MG63 (cell line): Measurements from ENCODE around the gene ZNF592. TPM values are rescaled to one million over a fixed set of nuclear protein-coding genes. Genes with fewer than 3 reads are reported as not detected.

Experiments
- DNase-seq: peaks from one replicate; pipeline ENCODE4 v3.0.0-alpha.2; 2020
- H3K27me3 ChIP-seq: fragments of 250-450 bp; sonication (Bioruptor Pico); 2 replicates; pipeline ENCODE4 v1.5.1; 2020; ENCODE audit warnings: mild to moderate bottlenecking, moderate library complexity
- H3K36me3 ChIP-seq: fragments of 250-450 bp; sonication (Bioruptor Pico); 2 replicates; pipeline ENCODE4 v1.5.1; 2020; ENCODE audit warnings: mild to moderate bottlenecking, moderate library complexity
- H3K4me3 ChIP-seq: fragments of 250-450 bp; sonication (Bioruptor Pico); 2 replicates; pipeline ENCODE4 v1.5.1; 2020; ENCODE audit warnings: mild to moderate bottlenecking, moderate library complexity
- H3K9me3 ChIP-seq: fragments of 250-450 bp; sonication (Bioruptor Pico); 2 replicates; pipeline ENCODE4 v1.5.1; 2020; ENCODE audit warnings: mild to moderate bottlenecking, moderate library complexity
- total RNA-seq: library from RNA; depleted of rRNA; stranded (reverse); fragments of >200 nt; shearing (Covaris generic); gene quantifications from 2 replicates; pipeline ENCODE4 v1.2.3, GENCODE V29; 2014; ENCODE audit warnings: low replicate concordance

ZNF592 gene
- total RNA-seq, 1 experiment from 2014 or later, result 4.6 TPM

- Histone ChIP-seq H3K36me3 (peaks cover 18% of the 10 kb centered on the region), H3K9me3 (no peaks in the 10 kb centered on the region), H3K27me3 (no peaks in the 10 kb centered on the region), H3K4me3 (no peak overlapping the region)
- DNase-seq, result no peak
Measured at GRCh38 chr15:84811828-84812227, 63.4 kb downstream of the ZNF592 start.

DNA sequence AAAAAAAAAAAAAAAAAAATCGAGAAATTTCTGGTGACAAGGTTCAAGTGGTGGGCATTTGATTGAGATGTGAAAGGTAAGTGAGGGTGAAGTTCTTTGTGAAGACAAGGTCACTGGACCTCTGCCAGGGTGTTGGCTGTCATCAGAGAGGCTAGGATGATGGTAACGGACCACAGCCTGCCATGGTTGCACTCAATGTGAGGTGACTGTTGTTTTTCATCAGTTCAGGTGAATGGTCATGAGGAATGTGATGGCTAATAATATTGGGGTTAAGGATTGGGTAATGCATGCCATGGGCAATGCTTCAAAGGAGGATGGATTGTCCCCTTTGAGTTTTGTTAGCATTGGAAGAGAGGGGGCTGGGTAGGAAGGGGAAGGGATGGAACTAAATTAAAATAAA lies 64.5 kb downstream of the ZNF592 start:
- no peak for DNase-seq
- Histone ChIP-seq H3K9me3 (no peaks in the 10 kb centered on the region), H3K36me3 (peaks cover 9% of the 10 kb centered on the region), H3K4me3 (no peak overlapping the region), H3K27me3 (no peaks in the 10 kb centered on the region)

DNA sequence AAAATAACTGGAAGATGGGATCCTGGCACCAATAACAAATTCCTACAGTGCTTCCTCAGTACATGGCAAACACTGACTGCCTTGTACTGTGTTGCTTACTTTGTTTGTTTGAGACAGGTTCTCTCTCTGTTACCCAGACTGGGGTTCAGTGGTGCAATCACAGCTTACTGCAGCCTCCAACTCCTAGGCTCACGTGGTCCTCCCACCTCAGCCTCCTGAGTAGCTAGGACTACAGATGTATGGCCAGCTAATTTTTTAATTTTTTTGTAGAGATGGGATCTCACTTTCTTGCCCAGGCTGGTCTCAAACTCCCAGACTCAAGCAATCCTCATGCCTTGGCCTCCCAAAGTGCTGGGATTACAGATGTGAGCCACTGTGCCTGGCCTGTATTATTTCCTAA lies 65.0 kb downstream of the ZNF592 start:
- Histone ChIP-seq H3K4me3 (no peak overlapping the region), H3K36me3 (peaks cover 6% of the 10 kb centered on the region), H3K9me3 (no peaks in the 10 kb centered on the region), H3K27me3 (no peaks in the 10 kb centered on the region)
- no peak for DNase-seq

DNA sequence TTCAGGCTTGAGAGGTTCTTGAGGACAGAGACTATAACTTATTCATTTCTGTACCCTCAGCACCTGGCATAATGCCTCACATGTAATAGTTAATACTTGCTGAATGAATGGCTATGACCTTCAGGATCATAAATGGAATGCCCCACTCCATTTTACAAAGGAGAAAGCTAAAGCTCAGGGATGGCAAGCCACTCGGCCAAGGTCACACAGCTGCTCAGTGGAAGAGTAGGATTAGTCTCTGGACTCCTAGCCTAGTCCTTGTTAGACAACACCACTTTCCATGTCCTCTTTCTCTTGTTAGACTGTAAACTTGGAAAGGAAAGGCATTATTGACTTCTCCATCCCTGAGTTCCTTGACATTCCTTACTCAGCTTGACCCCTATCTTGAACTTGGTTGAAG lies 65.5 kb downstream of the ZNF592 start:
- no peaks in the 10 kb centered on the region for H3K27me3 ChIP-seq
- no peak for DNase-seq
- peaks cover 1% of the 10 kb centered on the region for H3K36me3 ChIP-seq
- no peak overlapping the region for H3K4me3 ChIP-seq
- H3K9me3 ChIP-seq, result no peaks in the 10 kb centered on the region

- no peak for DNase-seq
- Histone ChIP-seq H3K9me3 (no peaks in the 10 kb centered on the region), H3K4me3 (no peak overlapping the region), H3K27me3 (no peaks in the 10 kb centered on the region), H3K36me3 (no peaks in the 10 kb centered on the region; the same call in 1 of the 2 replicates)
Measured at GRCh38 chr15:84814916-84815315, 66.5 kb downstream of the ZNF592 start.

GRCh38 chr15:84816694-84817465 lies 68.5 kb downstream of the ZNF592 start, which contains the start of gene ALPK3:
Gene ALPK3, plus strand, starts transcription at chr15:84817356. Its CDS starts 97 bp downstream, at chr15:84817453.
- H3K27me3 ChIP-seq, result no peaks in the 10 kb centered on the region
- H3K4me3 ChIP-seq, result no peak within 1 kb of the TSS
- no peaks in the 10 kb centered on the region for H3K9me3 ChIP-seq
- no peak for DNase-seq
- H3K36me3 ChIP-seq, result no peaks in the 10 kb centered on the region

- no peak overlapping the region for H3K4me3 ChIP-seq
- DNase-seq, result no peak
- no peaks in the 10 kb centered on the region for H3K36me3 ChIP-seq
- H3K9me3 ChIP-seq, result no peaks in the 10 kb centered on the region
- H3K27me3 ChIP-seq, result no peaks in the 10 kb centered on the region
Measured at GRCh38 chr15:84817466-84818081, 69.2 kb downstream of the ZNF592 start.

GRCh38 chr15:84818261-84819131 lies 70.1 kb downstream of the ZNF592 start:
- no peak for DNase-seq
- H3K4me3 ChIP-seq, result no peak overlapping the region
- H3K27me3 ChIP-seq, result no peaks in the 10 kb centered on the region
- H3K36me3 ChIP-seq, result no peaks in the 10 kb centered on the region
- H3K9me3 ChIP-seq, result no peaks in the 10 kb centered on the region

GRCh38 chr15:84819291-84819768 lies 70.9 kb downstream of the ZNF592 start:
- DNase-seq, result no peak
- no peaks in the 10 kb centered on the region for H3K36me3 ChIP-seq
- no peaks in the 10 kb centered on the region for H3K9me3 ChIP-seq
- H3K27me3 ChIP-seq, result no peaks in the 10 kb centered on the region
- H3K4me3 ChIP-seq, result no peak overlapping the region

GRCh38 chr15:84819791-84820190 lies 71.4 kb downstream of the ZNF592 start:
- no peak for DNase-seq
- H3K9me3 ChIP-seq, result no peaks in the 10 kb centered on the region
- H3K4me3 ChIP-seq, result no peak overlapping the region
- H3K36me3 ChIP-seq, result no peaks in the 10 kb centered on the region
- no peaks in the 10 kb centered on the region for H3K27me3 ChIP-seq

DNA sequence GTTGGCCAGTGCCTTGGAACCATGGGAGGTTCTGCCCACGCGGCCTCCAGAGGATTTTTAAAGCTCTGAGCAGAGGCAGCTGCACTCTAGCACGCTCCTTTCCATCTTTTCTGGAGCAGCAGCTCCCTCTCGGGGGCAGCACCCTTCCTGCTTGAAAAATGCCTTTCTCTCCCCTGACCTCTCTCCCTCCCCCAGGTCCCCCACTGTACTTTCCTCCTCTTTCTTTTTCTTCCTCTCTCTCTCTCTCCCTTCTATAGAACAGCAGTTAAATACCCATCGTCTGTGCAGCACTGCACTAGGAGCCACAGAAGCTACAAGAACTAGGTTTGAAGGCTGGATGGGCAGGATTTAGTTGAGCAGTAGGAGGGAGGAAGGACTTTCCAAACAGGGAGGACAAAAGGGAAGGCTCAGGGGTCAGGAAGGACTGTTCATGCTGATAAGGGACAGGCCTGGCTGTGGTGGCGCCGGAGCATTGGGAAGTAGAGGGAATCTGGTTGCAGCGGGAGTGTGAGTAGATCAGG lies 73.2 kb downstream of the ZNF592 start:
- DNase-seq, result no peak
- no peaks in the 10 kb centered on the region for H3K9me3 ChIP-seq
- H3K27me3 ChIP-seq, result no peaks in the 10 kb centered on the region
- H3K4me3 ChIP-seq, result no peak overlapping the region
- H3K36me3 ChIP-seq, result no peaks in the 10 kb centered on the region

DNA sequence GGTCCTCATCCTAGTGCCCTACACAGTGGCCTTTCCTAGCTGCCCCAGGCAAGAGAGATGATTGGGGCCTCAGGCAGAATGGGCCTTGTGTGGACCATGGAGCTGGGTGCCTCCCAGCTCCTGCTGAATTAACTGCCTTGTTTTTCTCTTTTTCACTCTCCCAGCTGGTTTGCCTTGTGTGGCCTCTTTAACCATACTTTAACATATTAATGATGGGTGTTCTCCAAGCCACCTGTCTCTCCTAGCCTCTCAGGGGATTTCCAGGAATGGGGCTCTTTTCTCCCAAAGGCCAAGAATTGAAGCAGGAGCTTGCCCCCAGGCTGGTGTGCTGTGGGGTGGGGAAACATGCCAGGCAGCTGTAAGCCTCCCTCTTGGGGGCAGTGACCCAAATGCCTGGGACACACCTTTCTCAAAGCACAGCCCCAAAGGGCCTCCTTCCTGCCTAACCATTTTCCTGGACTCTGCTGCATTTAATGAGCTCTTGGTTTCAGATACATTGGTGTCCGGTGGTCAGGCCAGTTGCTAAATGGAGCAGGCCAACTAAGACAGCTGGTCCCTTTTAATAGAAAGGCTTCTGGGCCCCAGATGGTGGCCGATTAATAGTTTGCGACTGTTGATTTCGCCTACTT lies 74.4 kb downstream of the ZNF592 start:
- Histone ChIP-seq H3K36me3 (no peaks in the 10 kb centered on the region), H3K27me3 (no peaks in the 10 kb centered on the region), H3K9me3 (no peaks in the 10 kb centered on the region), H3K4me3 (no peak overlapping the region)
- DNase-seq, result no peak

DNA sequence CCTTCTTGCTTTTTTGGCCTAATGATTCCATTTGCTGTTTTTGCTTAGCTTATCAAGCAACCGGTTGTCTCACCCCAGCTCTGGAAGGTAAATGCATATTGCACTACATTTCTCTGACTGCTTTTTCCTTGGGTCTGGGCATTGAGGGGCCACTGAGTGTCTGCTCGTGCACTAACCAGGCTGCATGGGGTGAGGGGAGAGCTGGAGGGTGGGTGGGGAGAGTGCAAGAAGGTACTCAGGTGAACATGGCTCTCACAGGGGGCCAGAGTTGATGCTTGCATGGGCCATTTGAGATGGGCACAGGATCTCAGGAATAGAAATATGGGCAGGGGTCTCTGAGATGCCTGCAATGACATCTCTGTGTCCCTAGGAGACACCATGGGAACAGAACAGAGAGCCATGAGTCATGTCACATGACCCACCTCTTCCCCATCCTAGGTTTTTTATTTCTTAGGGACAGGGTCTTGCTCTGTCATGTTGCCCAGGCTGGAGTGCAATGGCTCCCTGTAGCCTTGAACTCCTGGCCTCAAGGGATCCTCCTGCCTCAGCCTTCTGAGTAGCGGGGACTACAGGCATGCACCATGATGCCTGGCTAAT lies 75.0 kb downstream of the ZNF592 start:
- DNase-seq, result no peak
- H3K36me3 ChIP-seq, result no peaks in the 10 kb centered on the region
- H3K4me3 ChIP-seq, result no peak overlapping the region
- H3K9me3 ChIP-seq, result no peaks in the 10 kb centered on the region
- H3K27me3 ChIP-seq, result no peaks in the 10 kb centered on the region

DNA sequence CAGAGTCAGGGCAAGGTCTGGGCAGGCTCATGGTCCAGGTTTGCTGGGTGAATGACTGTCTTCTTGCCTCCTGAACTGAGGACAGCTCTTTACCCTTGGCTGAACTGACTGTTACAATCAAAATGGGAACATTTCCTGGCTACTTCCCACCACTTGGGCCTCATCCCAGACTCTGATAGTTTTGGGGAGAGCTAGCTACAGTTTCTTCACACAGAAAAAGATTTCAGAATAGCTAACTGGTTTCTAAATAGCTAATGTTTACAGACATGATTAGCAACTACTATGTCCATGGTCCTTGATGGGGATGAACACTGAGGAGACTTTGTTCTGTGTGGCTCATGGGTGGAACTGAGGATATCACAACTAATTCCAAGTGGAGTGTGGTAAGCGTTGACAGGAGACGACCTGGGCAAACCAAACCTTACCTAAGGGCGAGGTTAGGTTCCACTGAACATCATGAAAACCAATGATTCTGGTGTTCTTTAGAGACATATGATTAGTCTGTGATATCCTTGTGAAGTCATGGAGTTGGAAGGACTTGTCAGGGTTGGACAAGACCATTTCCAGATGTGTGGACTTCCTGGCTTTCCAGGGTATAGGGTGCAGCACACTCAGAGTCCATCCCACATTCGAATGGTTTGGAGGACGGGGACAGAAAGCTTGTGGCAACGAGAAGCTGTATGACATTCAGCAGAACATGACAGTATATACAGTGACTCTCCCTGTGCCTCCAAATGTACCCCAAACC lies 76.0 kb downstream of the ZNF592 start:
- Histone ChIP-seq H3K4me3 (no peak overlapping the region), H3K27me3 (no peaks in the 10 kb centered on the region)
- DNase-seq, result no peak

DNA sequence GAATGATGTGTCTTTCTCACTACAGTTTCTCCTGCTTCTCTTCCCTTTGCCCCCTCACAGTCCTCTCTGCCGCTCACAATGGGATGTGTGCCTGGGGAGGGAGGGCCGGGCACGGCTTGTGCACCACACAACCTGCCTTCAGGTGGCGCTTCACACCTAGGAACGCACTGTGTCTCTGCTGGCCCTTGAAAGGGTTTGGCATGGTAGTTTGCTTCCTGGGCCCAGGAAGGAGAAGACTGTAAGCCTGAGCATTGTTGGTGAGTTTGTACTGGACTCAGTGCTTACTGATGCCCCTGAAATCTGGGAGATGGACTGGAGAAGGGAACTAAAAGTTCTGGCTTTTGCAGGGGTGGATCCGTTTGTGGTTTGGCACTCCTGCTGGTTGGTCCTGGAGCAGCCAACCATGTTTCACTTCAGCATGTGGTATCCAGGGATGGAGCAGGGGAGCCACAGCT lies 78.0 kb downstream of the ZNF592 start:
- Histone ChIP-seq H3K9me3 (no peaks in the 10 kb centered on the region), H3K4me3 (no peak overlapping the region), H3K27me3 (no peaks in the 10 kb centered on the region), H3K36me3 (no peaks in the 10 kb centered on the region)
- peak; percentile 38 for DNase-seq

More for the DNA sequence above, 76.0 kb downstream of the ZNF592 start:
- no peaks in the 10 kb centered on the region for H3K36me3 ChIP-seq
- no peaks in the 10 kb centered on the region for H3K9me3 ChIP-seq
